ENCODE measurements around the gene DHTKD1.
"Not testable (repeated sequence)": the region's sequence is repeated elsewhere in the genome, so short reads cannot be mapped to it uniquely, and the experiment has no call there.

GRCh38 chr10:12171512-12171911 lies 102.8 kb downstream of the DHTKD1 start:
- TF ChIP-seq CTCF (conservative IDR thresholded peaks at IDR 0.05 in 1 of 2, IDR thresholded peaks at IDR 0.05 in 1 of 2; ENCODE audit: extremely low read depth in 1 of 2, insufficient read depth in 1 of 2, low read depth in 1 of 2, low read length in 2 of 2); EZH2 (IDR thresholded peaks at IDR 0.05; ENCODE audit: borderline replicate concordance, low read length): not testable (repeated sequence)

Measured in mammary epithelial cell (primary cell).